ENCODE results near the gene PLA2G4E. TPM values are rescaled to one million over a fixed set of nuclear protein-coding genes. Genes with fewer than 3 reads are reported as not detected.

PLA2G4E gene
- total and polyA plus RNA-seq, 9 of the 15 experiments (the other 6 are each of a cell fraction or from before 2014, with no cell fraction given): 0.03 TPM; not detected in 8

Other genes with a start within 250 kb of the PLA2G4E start
Only the 7 nearest of the 8 such genes appear.
- 6.1 and 11.3 TPM in 2 replicates for gene JMJD7, start 192.9 kb downstream of the PLA2G4E start, total RNA-seq (2014; rRNA removed)
- gene JMJD7, start 192.9 kb downstream of the PLA2G4E start, total RNA-seq (2014; rRNA removed; fragmentation: Illumina TruSeq; extraction: Trizol): 3.2 and 3.8 TPM in 2 replicates
- 4.3 and 5.3 TPM in 2 replicates for gene JMJD7, start 192.9 kb downstream of the PLA2G4E start, total RNA-seq (2015; rRNA removed; fragmentation: Illumina TruSeq; extraction: Trizol)
- gene JMJD7, start 192.9 kb downstream of the PLA2G4E start, total RNA-seq (2021): 12.2 and 13.1 TPM in 2 replicates
- 7.9 and 8.8 TPM in 2 replicates for gene JMJD7, start 192.9 kb downstream of the PLA2G4E start, polyA plus RNA-seq (2011; rRNA removed)
- 6.8 and 9.4 TPM in 2 replicates for gene JMJD7, start 192.9 kb downstream of the PLA2G4E start, polyA plus RNA-seq (2014; fragmentation: Illumina TruSeq; extraction: Trizol)
- 1 to 10 TPM; 1.2 to 2.9 TPM for gene JMJD7, start 192.9 kb downstream of the PLA2G4E start, polyA plus RNA-seq (2014; fragmentation: Nextera tagmentation; extraction: Ambion mirVana)
- gene JMJD7, start 192.9 kb downstream of the PLA2G4E start, polyA plus RNA-seq (2014; rRNA removed): 9.7 and 13.9 TPM in 2 replicates
- gene PLA2G4B, start 182.2 kb downstream of the PLA2G4E start, total RNA-seq (2014; rRNA removed): 3.9 TPM in 2 replicates
- gene PLA2G4B, start 182.2 kb downstream of the PLA2G4E start, total RNA-seq (2014; rRNA removed; fragmentation: Illumina TruSeq; extraction: Trizol): 0.89 and 2.1 TPM in 2 replicates
- 1.3 and 1.4 TPM in 2 replicates for gene PLA2G4B, start 182.2 kb downstream of the PLA2G4E start, total RNA-seq (2015; rRNA removed; fragmentation: Illumina TruSeq; extraction: Trizol)
- 2.8 and 5.2 TPM in 2 replicates for gene PLA2G4B, start 182.2 kb downstream of the PLA2G4E start, total RNA-seq (2021)
- 4.3 and 7.0 TPM in 2 replicates for gene PLA2G4B, start 182.2 kb downstream of the PLA2G4E start, polyA plus RNA-seq (2011; rRNA removed)
- 2.7 and 2.8 TPM in 2 replicates for gene PLA2G4B, start 182.2 kb downstream of the PLA2G4E start, polyA plus RNA-seq (2014; fragmentation: Illumina TruSeq; extraction: Trizol)
- gene PLA2G4B, start 182.2 kb downstream of the PLA2G4E start, polyA plus RNA-seq (2014; fragmentation: Nextera tagmentation; extraction: Ambion mirVana): under 1 TPM; 0.07 to 0.25 TPM
- gene PLA2G4B, start 182.2 kb downstream of the PLA2G4E start, polyA plus RNA-seq (2014; rRNA removed): 5.6 and 6.1 TPM in 2 replicates
- gene SPTBN5, start 127.0 kb downstream of the PLA2G4E start, total RNA-seq (2014; rRNA removed): not detected in 2 replicates
- gene SPTBN5, start 127.0 kb downstream of the PLA2G4E start, total RNA-seq (2014; rRNA removed; fragmentation: Illumina TruSeq; extraction: Trizol): not detected in 2 replicates
- gene SPTBN5, start 127.0 kb downstream of the PLA2G4E start, total RNA-seq (2015; rRNA removed; fragmentation: Illumina TruSeq; extraction: Trizol): not detected in 2 replicates
- gene SPTBN5, start 127.0 kb downstream of the PLA2G4E start, total RNA-seq (2021): 0.02 TPM in 1 of 2 replicates, not detected in the other
- 0.01 TPM in 1 of 2 replicates, not detected in the other for gene SPTBN5, start 127.0 kb downstream of the PLA2G4E start, polyA plus RNA-seq (2011; rRNA removed)
- gene SPTBN5, start 127.0 kb downstream of the PLA2G4E start, polyA plus RNA-seq (2014; fragmentation: Illumina TruSeq; extraction: Trizol): not detected in 2 replicates
- not detected for gene SPTBN5, start 127.0 kb downstream of the PLA2G4E start, polyA plus RNA-seq (2014; fragmentation: Nextera tagmentation; extraction: Ambion mirVana)
- not detected in 2 replicates for gene SPTBN5, start 127.0 kb downstream of the PLA2G4E start, polyA plus RNA-seq (2014; rRNA removed)
- 9.8 and 12.6 TPM in 2 replicates for gene EHD4, start 48.5 kb downstream of the PLA2G4E start, total RNA-seq (2014; rRNA removed)
- 4.6 and 5.2 TPM in 2 replicates for gene EHD4, start 48.5 kb downstream of the PLA2G4E start, total RNA-seq (2014; rRNA removed; fragmentation: Illumina TruSeq; extraction: Trizol)
- 5.6 and 5.7 TPM in 2 replicates for gene EHD4, start 48.5 kb downstream of the PLA2G4E start, total RNA-seq (2015; rRNA removed; fragmentation: Illumina TruSeq; extraction: Trizol)
- 10.3 and 11.4 TPM in 2 replicates for gene EHD4, start 48.5 kb downstream of the PLA2G4E start, total RNA-seq (2021)
- gene EHD4, start 48.5 kb downstream of the PLA2G4E start, polyA plus RNA-seq (2011; rRNA removed): 6.4 and 7.4 TPM in 2 replicates
- 7.0 and 8.1 TPM in 2 replicates for gene EHD4, start 48.5 kb downstream of the PLA2G4E start, polyA plus RNA-seq (2014; fragmentation: Illumina TruSeq; extraction: Trizol)
- under 1 TPM; 0.89 to 0.96 TPM for gene EHD4, start 48.5 kb downstream of the PLA2G4E start, polyA plus RNA-seq (2014; fragmentation: Nextera tagmentation; extraction: Ambion mirVana)
- gene EHD4, start 48.5 kb downstream of the PLA2G4E start, polyA plus RNA-seq (2014; rRNA removed): 7.5 and 7.7 TPM in 2 replicates
- not detected in 2 replicates for gene PLA2G4D, start 73.5 kb upstream of the PLA2G4E start, total RNA-seq (2014; rRNA removed)
- not detected in 2 replicates for gene PLA2G4D, start 73.5 kb upstream of the PLA2G4E start, total RNA-seq (2014; rRNA removed; fragmentation: Illumina TruSeq; extraction: Trizol)
- gene PLA2G4D, start 73.5 kb upstream of the PLA2G4E start, total RNA-seq (2015; rRNA removed; fragmentation: Illumina TruSeq; extraction: Trizol): not detected in 2 replicates
- gene PLA2G4D, start 73.5 kb upstream of the PLA2G4E start, total RNA-seq (2021): 0.04 TPM in 1 of 2 replicates, not detected in the other
- gene PLA2G4D, start 73.5 kb upstream of the PLA2G4E start, polyA plus RNA-seq (2011; rRNA removed): 0.04 TPM in 1 of 2 replicates, not detected in the other
- gene PLA2G4D, start 73.5 kb upstream of the PLA2G4E start, polyA plus RNA-seq (2014; fragmentation: Illumina TruSeq; extraction: Trizol): not detected in 2 replicates
- gene PLA2G4D, start 73.5 kb upstream of the PLA2G4E start, polyA plus RNA-seq (2014; fragmentation: Nextera tagmentation; extraction: Ambion mirVana): not detected
- gene PLA2G4D, start 73.5 kb upstream of the PLA2G4E start, polyA plus RNA-seq (2014; rRNA removed): not detected in 2 replicates
- not detected in 2 replicates for gene PLA2G4F, start 135.6 kb upstream of the PLA2G4E start, total RNA-seq (2014; rRNA removed)
- not detected in 2 replicates for gene PLA2G4F, start 135.6 kb upstream of the PLA2G4E start, total RNA-seq (2014; rRNA removed; fragmentation: Illumina TruSeq; extraction: Trizol)
- gene PLA2G4F, start 135.6 kb upstream of the PLA2G4E start, total RNA-seq (2015; rRNA removed; fragmentation: Illumina TruSeq; extraction: Trizol): not detected in 2 replicates
- 0.02 TPM in 1 of 2 replicates, not detected in the other for gene PLA2G4F, start 135.6 kb upstream of the PLA2G4E start, total RNA-seq (2021)
- gene PLA2G4F, start 135.6 kb upstream of the PLA2G4E start, polyA plus RNA-seq (2011; rRNA removed): not detected in 2 replicates
- not detected in 2 replicates for gene PLA2G4F, start 135.6 kb upstream of the PLA2G4E start, polyA plus RNA-seq (2014; fragmentation: Illumina TruSeq; extraction: Trizol)
- not detected for gene PLA2G4F, start 135.6 kb upstream of the PLA2G4E start, polyA plus RNA-seq (2014; fragmentation: Nextera tagmentation; extraction: Ambion mirVana)
- gene PLA2G4F, start 135.6 kb upstream of the PLA2G4E start, polyA plus RNA-seq (2014; rRNA removed): not detected in 2 replicates
- gene VPS39, start 187.3 kb upstream of the PLA2G4E start, total RNA-seq (2014; rRNA removed): 16.8 and 17.1 TPM in 2 replicates
- 20.0 and 21.5 TPM in 2 replicates for gene VPS39, start 187.3 kb upstream of the PLA2G4E start, total RNA-seq (2014; rRNA removed; fragmentation: Illumina TruSeq; extraction: Trizol)
- gene VPS39, start 187.3 kb upstream of the PLA2G4E start, total RNA-seq (2015; rRNA removed; fragmentation: Illumina TruSeq; extraction: Trizol): 21.6 and 23.1 TPM in 2 replicates
- 31.9 and 37.3 TPM in 2 replicates for gene VPS39, start 187.3 kb upstream of the PLA2G4E start, total RNA-seq (2021)
- gene VPS39, start 187.3 kb upstream of the PLA2G4E start, polyA plus RNA-seq (2011; rRNA removed): 34.4 and 37.5 TPM in 2 replicates
- gene VPS39, start 187.3 kb upstream of the PLA2G4E start, polyA plus RNA-seq (2014; fragmentation: Illumina TruSeq; extraction: Trizol): 27.8 and 28.7 TPM in 2 replicates
- gene VPS39, start 187.3 kb upstream of the PLA2G4E start, polyA plus RNA-seq (2014; fragmentation: Nextera tagmentation; extraction: Ambion mirVana): 1 to 10 TPM; 3.2 to 8.0 TPM
- gene VPS39, start 187.3 kb upstream of the PLA2G4E start, polyA plus RNA-seq (2014; rRNA removed): 21.8 and 28.2 TPM in 2 replicates